ENCODE data around the gene ADARB1. TPM values are rescaled to one million over a fixed set of nuclear protein-coding genes. Genes with fewer than 3 reads are reported as not detected.

ADARB1 gene
- total and polyA plus RNA-seq, 2 of the 8 experiments (the other 6 are each of a cell fraction or from before 2014, with no cell fraction given), result 4.7 to 14.9 TPM

DNA sequence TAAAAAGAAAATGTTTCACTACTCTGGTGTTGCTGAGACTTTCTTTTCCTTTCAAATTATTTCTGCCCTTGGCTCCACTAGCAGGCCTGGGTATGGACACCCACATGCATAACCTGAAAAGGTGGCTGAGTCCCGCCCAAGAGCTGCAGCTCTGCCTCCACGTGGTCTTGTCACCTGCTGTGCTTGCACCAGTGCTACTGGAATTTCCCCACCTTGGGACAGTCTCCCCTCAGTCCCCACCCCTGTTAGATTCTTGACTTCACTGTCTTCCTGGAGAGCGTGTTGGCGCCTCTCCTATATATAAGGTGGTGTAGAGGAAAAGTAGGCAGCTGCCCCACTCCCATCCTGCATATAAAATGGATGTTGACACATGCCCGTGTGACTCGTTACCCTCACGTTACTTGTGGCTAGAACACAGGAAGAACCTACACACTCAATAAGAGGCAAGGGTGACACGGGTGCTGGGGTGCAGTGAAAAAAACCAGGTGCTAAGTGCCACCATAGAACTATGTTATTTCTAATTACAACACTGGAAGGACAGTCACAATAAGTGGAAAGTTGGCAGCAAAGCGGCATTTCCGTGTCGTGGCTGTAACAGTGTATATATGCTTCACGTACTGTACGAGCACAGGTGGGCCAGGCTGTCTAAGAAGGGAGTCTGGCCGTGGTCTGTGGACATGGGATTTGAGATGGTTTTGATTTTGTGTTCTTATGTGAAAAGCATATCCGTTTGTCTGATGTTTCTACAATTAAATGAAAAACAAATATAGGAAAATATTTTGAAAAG, 152.4 kb downstream of the ADARB1 start:
- Histone ChIP-seq H4K20me1 (replicated peaks in 1 of 2; ENCODE audit: control insufficient read depth in 1 of 2, insufficient read depth in 2 of 2, low read length in 2 of 2) (no peaks in the 10 kb centered on the region), H3K9me3 (ENCODE audit: insufficient read depth in 2 of 2, low read depth in 1 of 2, low read length in 1 of 2) (no peaks in the 10 kb centered on the region), H2BK120ac (replicated peaks; ENCODE audit: low read depth, low read length) (no peak overlapping the region), H3K27me3 (replicated peaks in 1 of 4; ENCODE audit: control insufficient read depth in 3 of 4, extremely low read depth in 1 of 4, insufficient read depth in 3 of 4, low read length in 3 of 4) (no peaks in the 10 kb centered on the region), H4K91ac (replicated peaks; ENCODE audit: insufficient read length, low read length) (no peak overlapping the region), H2AFZ (ENCODE audit: low read length) (no peak overlapping the region), H2BK12ac (ENCODE audit: low read depth, low read length) (no peak overlapping the region), H3K56ac (replicated peaks; ENCODE audit: insufficient read length, low read depth, low read length) (no peak overlapping the region), H3K4me3 (ENCODE audit: extremely low read depth in 1 of 4, insufficient read depth in 2 of 4, low read depth in 3 of 4, low read length in 4 of 4) (no peak overlapping the region), H3K27ac (ENCODE audit: low read depth, low read length) (no peak overlapping the region), H3K18ac (ENCODE audit: extremely low read depth, low read length) (no peak overlapping the region), H2AK5ac (ENCODE audit: low read depth, low read length) (no peak overlapping the region), H3K36me3 (ENCODE audit: control insufficient read depth in 2 of 4, insufficient read depth in 4 of 4, low read length in 3 of 4) (no peaks in the 10 kb centered on the region), H2BK15ac (ENCODE audit: low read length) (no peak overlapping the region), H3K4ac (replicated peaks; ENCODE audit: insufficient read length, low read depth, low read length) (no peak overlapping the region), H3K79me2 (ENCODE audit: control insufficient read depth in 1 of 2, insufficient read depth in 2 of 2, low read length in 2 of 2) (no peaks in the 10 kb centered on the region), H4K8ac (ENCODE audit: extremely low read depth, insufficient read depth, low read length) (no peak overlapping the region), H2BK5ac (ENCODE audit: low read depth, low read length) (no peak overlapping the region), H3K14ac (ENCODE audit: insufficient read length) (no peak overlapping the region), H3K9ac (replicated peaks in 1 of 4; ENCODE audit: extremely low read depth in 1 of 4, low read depth in 3 of 4, low read length in 3 of 4) (no peak overlapping the region), H4K5ac (ENCODE audit: insufficient read length, low read depth, low read length) (no peak overlapping the region), H3K79me1 (ENCODE audit: low read depth, low read length) (no peaks in the 10 kb centered on the region), H2BK20ac (ENCODE audit: low read length) (no peak overlapping the region), H3K4me1 (replicated peaks in 1 of 4; ENCODE audit: control insufficient read depth in 3 of 4, insufficient read depth in 4 of 4, low read length in 3 of 4) (no peaks in the 10 kb centered on the region), H3K23ac (ENCODE audit: insufficient read length) (no peak overlapping the region), H3K23me2 (ENCODE audit: low read depth, low read length) (no peaks in the 10 kb centered on the region), H3K4me2 (ENCODE audit: insufficient read depth in 1 of 2, low read depth in 2 of 2, low read length in 2 of 2) (no peak overlapping the region)
- POLR2A ChIA-PET (ENCODE audit: partially characterized antibody), result no interaction called here
- WGBS, 2 experiments (ENCODE audit: extremely low coverage in 1 of 2, insufficient coverage in 1 of 2, insufficient read length in 1 of 2, insufficient replicate concordance in 2 of 2, low coverage in 1 of 2, low lambda C conversion rate in 2 of 2, missing lambda C conversion rate in 1 of 2), result 79% methylated on average over 15 of the region's 15 CpGs; no CpG with 5 or more reads in 1 of the 2 experiments
- no peak for DNase-seq (ENCODE audit: low read depth in 1 of 2, low spot score in 2 of 2)
- no peak for FAIRE-seq
- CTCF ChIA-PET (ENCODE audit: partially characterized antibody), result no interaction called here
- TF ChIP-seq, protein P1, sequence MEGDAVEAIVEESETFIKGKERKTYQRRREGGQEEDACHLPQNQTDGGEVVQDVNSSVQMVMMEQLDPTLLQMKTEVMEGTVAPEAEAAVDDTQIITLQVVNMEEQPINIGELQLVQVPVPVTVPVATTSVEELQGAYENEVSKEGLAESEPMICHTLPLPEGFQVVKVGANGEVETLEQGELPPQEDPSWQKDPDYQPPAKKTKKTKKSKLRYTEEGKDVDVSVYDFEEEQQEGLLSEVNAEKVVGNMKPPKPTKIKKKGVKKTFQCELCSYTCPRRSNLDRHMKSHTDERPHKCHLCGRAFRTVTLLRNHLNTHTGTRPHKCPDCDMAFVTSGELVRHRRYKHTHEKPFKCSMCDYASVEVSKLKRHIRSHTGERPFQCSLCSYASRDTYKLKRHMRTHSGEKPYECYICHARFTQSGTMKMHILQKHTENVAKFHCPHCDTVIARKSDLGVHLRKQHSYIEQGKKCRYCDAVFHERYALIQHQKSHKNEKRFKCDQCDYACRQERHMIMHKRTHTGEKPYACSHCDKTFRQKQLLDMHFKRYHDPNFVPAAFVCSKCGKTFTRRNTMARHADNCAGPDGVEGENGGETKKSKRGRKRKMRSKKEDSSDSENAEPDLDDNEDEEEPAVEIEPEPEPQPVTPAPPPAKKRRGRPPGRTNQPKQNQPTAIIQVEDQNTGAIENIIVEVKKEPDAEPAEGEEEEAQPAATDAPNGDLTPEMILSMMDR (IDR thresholded peaks at IDR 0.05; ENCODE audit: control extremely low read depth in 1 of 3, insufficient read depth in 1 of 3, low read depth in 1 of 3, low read length in 3 of 3), result no peak
- TF ChIP-seq RFX5 (IDR thresholded peaks at IDR 0.05; ENCODE audit: borderline replicate concordance, low read depth, low read length), result no peak
- TF ChIP-seq, protein P2, sequence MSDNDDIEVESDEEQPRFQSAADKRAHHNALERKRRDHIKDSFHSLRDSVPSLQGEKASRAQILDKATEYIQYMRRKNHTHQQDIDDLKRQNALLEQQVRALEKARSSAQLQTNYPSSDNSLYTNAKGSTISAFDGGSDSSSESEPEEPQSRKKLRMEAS (IDR thresholded peaks at IDR 0.05), result no peak

All from H1 (cell line).